Calu3 (cell line): Measurements from ENCODE around the gene GAMT. TPM values are rescaled to one million over a fixed set of nuclear protein-coding genes. Genes with fewer than 3 reads are reported as not detected.

Experiments used
- BruUV-seq: library from RNA; stranded (reverse); fragments of 400-500 nt; replicated peaks from 2 replicates; lab custom pipeline; 2021; lab: Mats Ljungman, UMichigan
- CTCF ChIA-PET: fragments of 300-600 bp; sonication (Branson Sonifier 250); formaldehyde crosslinking; loops from one replicate; lab custom pipeline; 2022; ENCODE audit warnings: antibody characterized with exemption; lab: Charles Lee
- DNase-seq: peaks from one replicate; pipeline ENCODE4 v3.0.0; 2022
- H3K27ac Mint-ChIP-seq: one replicate; pipeline ENCODE4 v1.8.0; 2022; ENCODE audit warnings: mixed read lengths; ENCODE audit not compliant: unreplicated experiment
- H3K27me3 Mint-ChIP-seq: one replicate; pipeline ENCODE4 v1.8.0; 2022; ENCODE audit warnings: mixed read lengths; ENCODE audit not compliant: unreplicated experiment
- H3K36me3 Mint-ChIP-seq: one replicate; pipeline ENCODE4 v1.8.0; 2022; ENCODE audit warnings: mild to moderate bottlenecking, moderate library complexity, mixed read lengths; ENCODE audit not compliant: insufficient read depth, unreplicated experiment
- H3K4me1 Mint-ChIP-seq: one replicate; pipeline ENCODE4 v1.8.0; 2022; ENCODE audit warnings: mild to moderate bottlenecking, low read depth, mixed read lengths; ENCODE audit not compliant: unreplicated experiment
- H3K4me3 Mint-ChIP-seq: one replicate; pipeline ENCODE4 v1.8.0; 2022; ENCODE audit warnings: mild to moderate bottlenecking, low read depth, moderate library complexity, mixed read lengths; ENCODE audit not compliant: unreplicated experiment
- H3K9me3 Mint-ChIP-seq: one replicate; pipeline ENCODE4 v1.8.0; 2022; ENCODE audit warnings: low read depth, mixed read lengths; ENCODE audit not compliant: unreplicated experiment
- CTCF ChIP-seq: fragments of 200-600 bp; IDR thresholded peaks from one replicate; pipeline ENCODE4 v1.8.0; 2022; ENCODE audit warnings: antibody characterized with exemption; ENCODE audit not compliant: unreplicated experiment
- intact Hi-C: fragments of 100-400 bp; cut with micrococcal nuclease; formaldehyde crosslinking; loops from one replicate; pipeline ENCODE4 v1.10.0; 2022; ENCODE audit not compliant: unreplicated experiment
- total RNA-seq: library from RNA; stranded (reverse); gene quantifications from 2 replicates; pipeline ENCODE4 v1.2.3, GENCODE V29; 2022

GAMT gene
- total RNA-seq, 1 experiment from 2014 or later: 14.3 TPM

- no peak for TF ChIP-seq CTCF
- Mint-ChIP-seq H3K9me3 (no peaks in the 10 kb centered on the region), H3K27me3 (peaks cover 8% of the 10 kb centered on the region), H3K36me3 (peaks cover 21% of the 10 kb centered on the region), H3K27ac (no peak overlapping the region), H3K4me3 (peak overlapping the region; percentile 79), H3K4me1 (peaks cover 8% of the 10 kb centered on the region)
- intact Hi-C loops: no loop called here
- CTCF ChIA-PET: no interaction called here
- TSS peak; percentile 39 for BruUV-seq
- no peak for DNase-seq
Observed at GRCh38 chr19:1384478-1385110, 16.7 kb downstream of the GAMT start.

GRCh38 chr19:1384085-1384462, 17.3 kb downstream of the GAMT start:
- Mint-ChIP-seq H3K4me3 (peak overlapping the region; percentile 79), H3K27ac (no peak overlapping the region), H3K36me3 (peaks cover 21% of the 10 kb centered on the region), H3K9me3 (no peaks in the 10 kb centered on the region), H3K4me1 (peaks cover 8% of the 10 kb centered on the region), H3K27me3 (peaks cover 8% of the 10 kb centered on the region)
- CTCF ChIA-PET: no interaction called here
- intact Hi-C loops: no loop called here
- DNase-seq: no peak
- TF ChIP-seq CTCF: no peak
- BruUV-seq: no TSS peak

- H3K27me3 Mint-ChIP-seq: peaks cover 8% of the 10 kb centered on the region
- CTCF ChIA-PET: interaction anchor here (0.7 kb wide), 1 partner anchor 114 kb away, joined by 3 read pairs; no protein-coding TSS in a partner anchor
Observed at GRCh38 chr19:1383312-1384084, 17.8 kb downstream of the GAMT start, which contains the start of gene NDUFS7. NDUFS7 (plus strand) TSS chr19:1383907; CDS start chr19:1383927, 20 bp downstream.

GRCh38 chr19:1383017-1383311, 18.4 kb downstream of the GAMT start:
- intact Hi-C loops: no loop called here
- Mint-ChIP-seq H3K9me3 (no peaks in the 10 kb centered on the region), H3K4me1 (peaks cover 8% of the 10 kb centered on the region), H3K27me3 (peaks cover 8% of the 10 kb centered on the region), H3K4me3 (peak overlapping the region; percentile 79), H3K36me3 (peaks cover 21% of the 10 kb centered on the region), H3K27ac (peak overlapping the region; percentile 100)
- DNase-seq: no peak
- TF ChIP-seq CTCF: no peak
- no TSS peak for BruUV-seq
- CTCF ChIA-PET: interaction anchor here (0.7 kb wide), 1 partner anchor 113 kb away, joined by 3 read pairs; no protein-coding TSS in a partner anchor

More at GRCh38 chr19:1383312-1384084, 17.8 kb downstream of the GAMT start, which contains the start of gene NDUFS7:
- no peaks in the 10 kb centered on the region for H3K9me3 Mint-ChIP-seq
- H3K4me1 Mint-ChIP-seq: peaks cover 8% of the 10 kb centered on the region
- peak; percentile 88 for DNase-seq
- intact Hi-C loops: no loop called here
- peak within 1 kb of the TSS; percentile 100 for H3K27ac Mint-ChIP-seq
- no peak for TF ChIP-seq CTCF
- peak within 1 kb of the TSS; percentile 79 for H3K4me3 Mint-ChIP-seq
- BruUV-seq: no TSS peak
- H3K36me3 Mint-ChIP-seq: peaks cover 21% of the 10 kb centered on the region
